Vagina (tissue), 2 donors: ENCODE measurements around the gene CD6.

Experiments used
- CTCF ChIP-seq, 3 experiments: fragments of 450-650 bp in 2 of 3; fragments of 200-600 bp in 1 of 3; sonication (generic) in 1 of 3; IDR thresholded peaks; one replicate each; pipeline ENCODE4 v1.5.1; 2017 to 2019; ENCODE audit warnings: antibody characterized with exemption in 3 of 3, mild to moderate bottlenecking in 2 of 3, moderate library complexity in 2 of 3
- POLR2AphosphoS5 ChIP-seq, 2 donors: sonication (generic); formaldehyde crosslinking; IDR thresholded peaks; one replicate each; pipeline ENCODE4 v1.9.0; 2017; ENCODE audit warnings: antibody characterized with exemption in 2 of 2, mild to moderate bottlenecking in 2 of 2, low read depth in 1 of 2; ENCODE audit not compliant: insufficient read depth in 1 of 2

- TF ChIP-seq CTCF (IDR thresholded peaks at IDR 0.05), result no peak
- no peak for TF ChIP-seq POLR2AphosphoS5 (IDR thresholded peaks at IDR 0.05; ENCODE audit: insufficient read depth in 1 of 2, low read depth in 1 of 2)
Observed at GRCh38 chr11:61008971-61009370, 37.5 kb downstream of the CD6 start.
